Measurements from ENCODE around the gene DCPS.
"Not testable (repeated sequence)": the region's sequence is repeated elsewhere in the genome, so short reads cannot be mapped to it uniquely, and the experiment has no call there.

The DCPS gene

DNA sequence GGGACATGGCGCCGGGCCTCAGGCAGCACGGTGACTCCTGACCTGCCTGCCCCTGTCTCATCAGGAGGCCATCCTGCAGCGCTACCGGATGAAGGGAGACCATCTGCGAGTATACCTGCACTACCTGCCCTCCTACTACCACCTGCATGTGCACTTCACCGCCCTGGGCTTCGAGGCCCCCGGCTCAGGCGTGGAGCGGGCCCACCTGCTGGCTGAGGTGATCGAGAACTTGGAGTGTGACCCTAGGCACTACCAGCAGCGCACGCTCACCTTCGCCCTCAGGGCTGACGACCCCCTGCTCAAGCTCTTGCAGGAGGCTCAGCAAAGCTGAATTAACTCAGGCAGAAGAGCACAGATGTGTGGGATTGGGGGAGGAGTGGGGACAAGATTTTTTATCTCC, 41.4 kb downstream of the DCPS start:
- DNase-seq (ENCODE audit: low read depth in 2 of 2): no peak

DNA sequence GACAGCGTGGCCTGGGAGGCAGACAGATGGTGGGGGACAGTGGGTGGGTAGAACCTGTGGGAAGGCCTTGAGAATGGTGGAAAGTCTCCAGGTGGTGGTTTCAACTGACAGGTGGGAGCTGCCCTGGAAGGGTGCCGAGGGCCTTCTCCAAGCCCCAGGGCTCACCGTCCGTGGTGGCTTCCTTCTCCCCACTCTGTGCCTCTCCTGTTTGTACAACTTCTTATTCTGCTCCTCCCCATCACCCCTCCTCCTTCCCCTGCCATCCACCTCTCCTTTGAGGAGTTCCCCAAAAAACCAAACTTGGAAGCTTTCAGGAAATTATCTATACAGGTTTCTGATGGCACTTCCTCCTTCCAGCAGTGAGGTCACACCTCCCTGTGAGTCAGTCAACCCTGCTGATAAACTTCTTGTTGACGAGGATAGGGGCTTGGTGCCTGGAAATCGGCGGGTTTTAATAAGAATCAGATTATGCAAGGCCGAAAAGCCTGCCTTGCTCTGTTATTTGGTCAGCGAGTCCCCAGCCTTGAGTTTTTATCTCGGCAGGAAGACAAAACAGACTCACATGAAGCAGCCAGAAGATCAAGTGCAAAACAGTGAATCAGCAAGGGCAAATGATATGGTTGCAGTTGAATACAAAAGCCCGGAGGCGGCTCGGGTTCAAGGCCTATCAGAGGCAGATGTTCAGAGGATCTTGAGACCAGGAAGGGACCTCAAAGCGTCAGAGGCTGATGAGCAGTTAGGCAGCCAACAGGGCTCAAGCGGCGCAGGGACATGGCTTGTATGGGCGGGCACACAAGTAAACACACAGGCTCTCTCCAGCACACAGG, 42.1 kb downstream of the DCPS start:
- DNase-seq (ENCODE audit: low read depth in 2 of 2): no peak

DNA sequence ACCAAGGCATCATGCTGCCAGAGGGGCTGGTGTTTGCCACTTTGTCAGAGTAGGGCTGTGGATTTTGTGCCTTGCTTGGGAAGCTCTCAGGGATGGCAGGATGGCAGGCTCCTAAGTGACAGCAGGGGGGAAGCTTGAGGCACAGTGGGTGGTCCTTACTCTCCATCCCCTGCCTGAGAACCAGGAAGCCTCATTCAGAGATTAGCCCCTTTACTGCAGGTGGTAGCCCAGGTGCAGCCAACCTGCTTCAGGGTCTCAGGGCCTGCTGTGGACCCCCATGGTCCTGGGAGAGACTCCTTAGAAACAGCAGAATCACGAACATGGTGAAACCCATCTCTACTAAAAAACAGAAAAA, 42.7 kb downstream of the DCPS start:
- no peak for DNase-seq (ENCODE audit: low read depth in 2 of 2)

DNA sequence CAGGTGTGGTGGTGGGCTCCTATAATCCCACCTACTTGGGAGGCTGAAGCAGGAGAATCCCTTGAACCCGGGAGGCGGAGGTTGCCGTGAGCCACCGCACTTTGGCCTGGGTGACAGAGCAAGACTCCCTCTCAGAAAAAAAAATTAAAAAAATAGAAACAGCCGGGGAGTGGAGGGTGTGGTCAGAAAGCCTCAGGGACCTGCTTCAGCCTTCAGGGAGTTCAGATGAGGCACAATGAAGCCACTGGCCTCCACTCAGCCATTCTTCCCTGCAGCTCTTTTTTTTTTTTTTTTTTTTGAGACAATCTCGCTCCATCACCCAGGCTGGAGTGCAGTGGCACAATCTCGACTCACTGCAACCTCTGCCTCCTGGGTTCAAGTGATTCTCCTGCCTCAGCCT, 43.1 kb downstream of the DCPS start:
- DNase-seq (ENCODE audit: low read depth in 2 of 2): not testable (repeated sequence)

DNA sequence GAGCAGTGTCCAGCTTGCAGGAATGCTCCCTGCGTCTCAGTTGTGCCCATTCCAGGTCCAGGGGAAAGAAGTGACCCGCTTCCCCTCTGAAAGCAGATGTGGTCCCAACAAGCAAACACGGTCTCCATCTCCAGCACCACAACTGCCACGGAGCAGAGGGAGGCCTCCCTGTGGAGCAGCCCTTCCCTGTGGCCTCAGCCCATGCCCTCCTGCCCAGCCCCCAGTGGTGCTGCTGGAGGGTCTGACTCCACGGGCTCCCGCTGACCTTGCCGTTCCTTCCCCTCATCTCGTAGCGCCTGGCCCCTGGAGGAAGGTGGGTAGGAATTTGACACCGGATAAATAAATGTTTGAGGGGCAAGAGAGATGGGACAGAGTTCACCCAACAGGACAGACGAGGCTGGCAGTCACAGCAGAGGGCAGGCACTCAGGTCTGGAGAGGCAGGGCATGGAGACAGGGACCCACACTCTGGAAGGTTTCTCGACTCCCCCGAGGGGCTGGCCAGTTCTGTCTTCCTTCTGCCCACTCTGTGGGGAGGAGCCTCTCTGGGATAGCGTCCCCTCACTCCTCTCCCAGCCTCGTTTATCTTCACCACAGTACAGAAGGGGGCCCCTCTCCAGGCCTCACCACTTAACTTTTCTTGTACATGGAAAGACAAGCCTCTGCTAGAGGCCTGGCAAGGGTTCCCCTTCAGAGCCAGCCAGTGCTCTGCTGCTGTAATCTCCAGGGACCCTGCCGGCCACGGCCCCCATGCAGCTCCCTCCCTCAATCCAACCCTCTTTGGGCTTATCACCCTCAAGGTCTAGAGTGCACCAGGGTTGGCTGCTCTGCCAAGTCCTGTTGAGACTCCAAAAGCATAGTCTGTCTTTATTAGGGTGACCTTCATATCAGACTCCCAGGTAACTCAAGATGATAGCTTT, 44.1 kb downstream of the DCPS start:
- DNase-seq (ENCODE audit: low read depth in 2 of 2): no peak

DNA sequence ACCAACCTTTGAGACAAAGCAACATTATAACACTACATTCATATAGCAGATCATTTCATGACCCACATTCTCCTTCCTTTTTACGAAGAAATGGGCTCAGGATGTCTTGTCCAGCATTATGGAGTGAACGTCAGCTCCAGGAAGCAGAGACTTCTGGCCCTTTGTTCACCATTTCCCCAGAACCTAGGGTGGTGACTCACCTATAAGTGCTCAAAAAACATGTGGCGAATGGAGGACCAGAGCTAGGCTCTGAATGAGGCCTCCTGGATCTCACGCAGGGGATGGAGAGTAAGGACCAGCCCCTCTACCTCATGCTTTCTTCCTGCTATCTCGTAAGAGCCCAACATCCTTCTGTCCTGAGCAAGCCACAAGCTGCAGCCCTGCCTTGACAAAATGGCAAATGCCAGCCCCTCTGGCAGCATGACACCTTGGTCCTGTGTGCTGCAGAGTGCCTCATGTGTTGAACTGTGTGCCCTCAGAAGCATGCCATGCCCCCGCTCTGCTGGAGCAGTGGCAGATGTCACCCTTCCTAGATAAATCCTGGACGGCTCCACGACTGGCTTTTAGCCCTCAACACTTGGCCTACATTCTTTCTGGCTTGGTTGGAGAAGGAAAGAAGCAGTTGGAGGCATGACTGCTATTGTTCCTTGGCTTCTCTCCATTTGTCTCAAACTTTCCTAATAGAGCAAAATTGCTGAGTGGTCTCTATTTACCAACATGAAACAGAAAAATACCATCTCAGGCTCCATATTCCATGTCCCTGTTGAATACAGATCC, 45.1 kb downstream of the DCPS start:
- DNase-seq (ENCODE audit: low read depth in 2 of 2): no peak

DNA sequence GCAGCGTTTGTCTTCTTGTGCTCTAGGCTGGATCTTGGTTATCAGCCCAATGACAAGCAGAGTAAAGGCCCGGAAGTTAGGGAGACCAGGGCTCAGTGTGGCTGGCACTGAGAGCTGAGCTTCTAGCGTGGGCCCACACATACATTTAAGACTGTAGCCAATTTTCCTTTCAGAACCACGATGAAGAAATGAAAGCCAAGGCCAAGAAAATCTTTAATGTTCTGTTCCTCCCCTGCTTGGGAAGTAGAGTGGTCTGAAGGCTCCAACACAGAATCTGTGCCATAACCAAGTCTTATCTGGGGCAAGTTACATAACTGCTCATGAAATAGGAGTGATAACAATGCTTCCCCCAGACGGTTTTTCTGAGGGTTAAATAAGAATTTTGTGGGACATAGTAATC, 47.0 kb downstream of the DCPS start:
- DNase-seq (ENCODE audit: low read depth in 2 of 2): no peak

DNA sequence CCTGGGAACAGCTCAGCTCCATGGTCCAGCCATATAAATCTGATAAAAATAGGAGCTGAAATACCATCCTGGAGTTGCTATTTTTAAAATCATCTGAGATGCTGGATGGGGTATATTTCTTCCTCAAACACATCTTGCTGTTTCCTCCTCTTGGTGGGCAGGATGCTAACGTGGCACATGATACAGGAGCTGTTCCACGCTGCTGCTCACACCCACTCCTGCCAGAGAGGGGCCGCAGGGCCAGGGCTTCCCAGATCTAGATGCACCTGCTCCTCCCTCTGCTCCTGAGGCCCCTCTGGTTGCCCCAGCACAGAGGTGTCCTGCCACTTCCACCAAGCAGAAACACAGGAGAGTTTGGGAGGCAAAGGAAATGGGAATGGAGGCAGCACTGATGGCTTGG, 48.3 kb downstream of the DCPS start:
- no peak for DNase-seq (ENCODE audit: low read depth in 2 of 2)

DNA sequence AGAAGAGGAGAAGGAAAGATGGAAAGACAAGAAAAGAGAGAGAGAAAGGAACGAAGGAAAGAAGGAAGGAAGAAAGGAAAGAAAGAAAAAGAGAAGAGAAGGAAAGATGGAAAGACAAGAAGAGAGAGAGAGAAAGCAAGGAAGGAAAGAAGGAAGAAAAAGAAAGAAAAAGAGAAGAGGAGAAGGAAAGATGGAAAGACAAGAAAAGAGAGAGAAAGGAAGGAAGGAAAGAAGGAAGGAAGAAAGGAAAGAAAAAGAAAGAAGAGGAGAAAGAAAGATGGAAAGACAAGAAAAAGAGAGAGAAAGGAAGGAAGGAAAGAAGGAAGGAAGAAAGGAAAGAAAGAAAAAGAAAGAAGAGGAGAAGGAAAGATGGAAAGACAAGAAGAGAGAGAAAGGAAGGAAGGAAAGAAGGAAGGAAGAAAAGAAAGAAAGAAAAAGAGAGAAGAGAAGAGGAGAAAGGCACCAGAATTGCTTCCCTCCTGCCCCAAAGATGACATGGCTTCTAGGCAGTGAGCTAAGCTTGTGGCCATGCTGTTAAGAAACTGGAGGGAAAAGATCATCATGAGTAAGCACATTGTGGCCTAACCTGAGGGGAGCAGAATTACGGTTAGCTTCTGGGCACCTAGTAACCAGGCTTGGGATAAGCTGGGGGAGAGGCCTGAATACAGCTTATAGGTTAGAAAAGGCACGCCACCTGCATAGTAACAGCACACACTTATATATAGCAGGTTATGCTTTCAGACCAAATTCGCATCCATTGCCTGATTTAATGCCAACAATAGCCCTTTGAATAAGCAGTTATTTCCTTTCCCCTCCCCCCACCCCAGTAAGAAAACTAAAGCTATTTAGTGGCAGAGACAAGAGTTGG, 49.3 kb downstream of the DCPS start:
- DNase-seq (ENCODE audit: low read depth in 2 of 2): no peak

DNA sequence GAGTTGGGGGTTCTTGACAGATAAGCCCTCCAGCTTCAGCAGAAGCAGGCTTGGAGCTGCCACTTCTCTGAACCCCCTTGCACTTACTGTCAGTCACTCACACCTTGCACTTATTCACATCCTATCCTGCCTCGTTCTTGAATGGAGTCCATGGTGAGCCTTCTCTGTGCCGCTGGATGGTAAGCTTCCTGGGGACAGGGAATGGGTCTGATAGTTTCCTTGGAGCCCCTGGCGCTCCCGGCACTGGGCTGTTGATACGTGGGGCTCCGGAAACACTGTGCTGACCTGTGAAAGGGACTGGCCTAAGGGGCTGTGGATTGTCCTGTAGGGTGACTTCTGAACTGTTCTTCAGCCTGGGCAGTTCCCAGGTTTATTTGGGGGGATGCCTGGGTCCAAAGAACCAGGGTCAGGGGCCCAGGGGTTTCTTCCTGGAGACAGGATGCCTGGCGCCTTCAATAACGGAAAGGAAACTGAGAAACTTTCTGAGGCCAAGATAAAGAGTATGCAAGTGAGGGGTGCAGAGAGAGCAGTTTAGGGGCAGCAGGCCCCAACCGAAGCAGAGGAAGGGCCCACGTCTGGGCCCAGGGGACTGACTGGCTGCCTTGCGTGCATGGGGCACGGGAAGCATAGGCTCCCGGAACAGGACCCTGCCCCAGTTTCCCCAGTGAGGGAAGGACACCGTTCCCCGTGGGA, 50.9 kb downstream of the DCPS start:
- DNase-seq (ENCODE audit: low read depth in 2 of 2): no peak

DNA sequence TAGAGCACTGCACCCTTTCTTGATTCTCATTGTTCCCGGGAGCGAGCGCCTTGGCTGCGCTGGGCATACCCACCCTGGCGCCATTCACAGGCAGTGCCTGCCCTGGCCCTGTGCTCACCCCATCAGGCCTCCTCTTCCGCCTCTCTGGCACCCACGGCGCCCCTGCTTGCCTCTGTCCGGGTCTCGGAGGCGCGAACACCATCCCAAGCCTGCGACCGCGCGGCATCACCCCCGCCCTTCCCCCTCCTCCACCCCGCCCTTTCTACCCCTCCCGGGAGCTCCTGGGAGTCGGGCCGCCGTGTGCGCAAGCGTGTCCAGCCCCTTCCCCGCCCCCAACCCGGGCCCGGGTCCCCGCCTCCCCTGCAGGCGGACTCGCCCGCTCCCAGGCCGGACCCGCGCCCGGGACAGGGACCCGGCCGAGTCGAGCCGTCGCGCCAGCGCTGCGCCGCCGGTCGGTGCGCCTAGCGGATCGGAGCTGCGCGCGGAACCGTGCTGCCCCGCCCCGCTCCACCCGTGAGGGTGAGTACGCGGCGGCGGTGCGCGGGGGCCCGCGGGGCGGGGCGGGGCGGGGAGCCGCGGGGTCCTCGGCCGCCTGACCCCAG, 51.6 kb downstream of the DCPS start, which contains the start of gene ST3GAL4:
Gene ST3GAL4, plus strand, starts transcription at position 363 of the 602 bp plus-strand sequence. CDS start 50,470 bp downstream, outside the sequence.
- peak; percentile 39 to 66 for DNase-seq (ENCODE audit: low read depth in 2 of 2)

DNA sequence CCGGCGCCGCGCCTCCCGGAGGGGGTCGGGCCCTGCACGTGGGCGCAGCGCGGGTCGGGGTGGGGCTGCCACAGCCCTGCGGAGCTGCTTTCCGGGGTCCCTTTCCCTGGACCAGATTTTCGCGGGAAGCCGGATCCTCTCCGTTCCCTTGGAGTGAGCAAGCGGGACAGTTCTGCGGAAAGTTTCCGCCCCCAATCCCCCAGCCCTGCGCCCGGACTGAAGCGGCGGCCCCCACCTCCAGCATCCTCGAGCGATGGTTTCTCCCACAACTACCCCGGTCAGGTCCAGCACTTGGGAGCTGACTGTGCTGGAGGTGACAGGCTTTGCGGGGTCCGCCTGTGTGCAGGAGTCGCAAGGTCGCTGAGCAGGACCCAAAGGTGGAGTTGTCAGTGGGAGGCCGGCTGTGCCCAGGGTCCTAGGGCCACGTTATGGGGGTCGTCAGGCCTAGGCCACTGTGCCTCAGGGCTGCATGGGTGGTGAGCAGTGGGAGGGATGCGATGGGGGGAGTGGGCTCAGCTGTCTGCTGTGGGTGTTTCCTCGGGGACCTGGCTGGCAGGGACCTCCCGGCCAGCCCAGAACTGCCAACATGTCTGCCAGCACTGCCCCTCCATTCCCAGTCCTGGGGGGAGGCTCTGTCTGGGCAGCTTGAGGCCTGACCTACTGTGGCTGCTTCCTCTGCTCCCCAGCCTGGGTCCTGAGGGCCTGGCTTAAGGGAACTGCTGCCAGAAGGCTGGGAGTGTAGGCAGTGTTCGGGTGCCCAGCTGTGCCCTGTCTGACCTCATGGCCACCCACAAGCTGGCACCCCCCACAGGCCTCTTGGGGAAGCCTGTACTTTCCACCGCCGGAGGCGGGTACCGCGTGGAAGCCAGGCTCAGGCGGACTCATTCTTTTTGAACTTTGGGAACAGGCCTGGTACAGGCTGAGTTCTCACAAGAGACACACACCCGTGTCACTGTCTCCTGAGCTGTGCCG, 52.4 kb downstream of the DCPS start:
- no peak for DNase-seq (ENCODE audit: low read depth in 2 of 2)

DNA sequence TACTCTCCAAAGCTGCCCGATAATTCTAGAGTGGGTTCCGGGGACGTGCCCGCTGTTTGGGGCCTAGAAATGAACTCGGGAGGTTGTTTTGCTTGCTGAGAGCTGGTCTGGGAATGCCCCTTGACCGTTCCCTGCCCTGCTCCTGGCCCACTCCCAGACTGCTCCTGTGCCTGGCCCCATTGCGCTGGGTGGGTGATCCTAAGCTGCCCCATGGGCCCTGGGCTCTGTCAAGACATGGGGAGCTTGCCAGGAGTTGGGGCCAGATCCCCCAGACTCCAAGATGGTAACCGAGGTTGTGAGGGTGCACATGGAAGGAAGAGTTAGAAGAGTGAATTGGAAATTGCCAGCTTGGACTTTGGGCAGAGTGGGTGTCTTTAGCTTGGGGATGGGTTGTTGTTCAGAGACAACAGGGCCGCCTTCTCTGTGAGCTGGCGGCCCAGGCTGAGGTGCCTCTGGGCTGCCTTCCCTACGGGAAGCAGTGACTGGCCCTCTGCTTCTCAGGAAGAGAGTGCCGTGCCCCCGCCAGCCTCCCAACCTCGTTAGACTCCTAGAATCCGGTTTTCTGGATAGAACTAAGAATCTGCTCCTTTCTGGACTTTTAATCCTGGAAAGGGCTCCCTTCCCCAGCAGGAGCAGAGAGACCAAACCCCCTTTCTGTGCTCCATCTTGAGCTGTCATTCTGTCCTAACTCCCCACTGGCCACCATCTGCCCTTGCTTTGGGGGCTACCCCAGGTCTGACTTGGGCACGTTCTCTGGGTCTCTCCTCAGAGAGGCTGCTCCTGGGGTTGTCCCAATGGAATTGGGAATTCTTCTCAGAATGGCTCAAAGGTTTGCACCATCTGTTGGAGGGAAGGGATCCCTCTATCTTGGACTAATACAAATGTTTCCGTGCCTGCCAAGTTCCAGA, 53.4 kb downstream of the DCPS start:
- DNase-seq (ENCODE audit: low read depth in 2 of 2): no peak

DNA sequence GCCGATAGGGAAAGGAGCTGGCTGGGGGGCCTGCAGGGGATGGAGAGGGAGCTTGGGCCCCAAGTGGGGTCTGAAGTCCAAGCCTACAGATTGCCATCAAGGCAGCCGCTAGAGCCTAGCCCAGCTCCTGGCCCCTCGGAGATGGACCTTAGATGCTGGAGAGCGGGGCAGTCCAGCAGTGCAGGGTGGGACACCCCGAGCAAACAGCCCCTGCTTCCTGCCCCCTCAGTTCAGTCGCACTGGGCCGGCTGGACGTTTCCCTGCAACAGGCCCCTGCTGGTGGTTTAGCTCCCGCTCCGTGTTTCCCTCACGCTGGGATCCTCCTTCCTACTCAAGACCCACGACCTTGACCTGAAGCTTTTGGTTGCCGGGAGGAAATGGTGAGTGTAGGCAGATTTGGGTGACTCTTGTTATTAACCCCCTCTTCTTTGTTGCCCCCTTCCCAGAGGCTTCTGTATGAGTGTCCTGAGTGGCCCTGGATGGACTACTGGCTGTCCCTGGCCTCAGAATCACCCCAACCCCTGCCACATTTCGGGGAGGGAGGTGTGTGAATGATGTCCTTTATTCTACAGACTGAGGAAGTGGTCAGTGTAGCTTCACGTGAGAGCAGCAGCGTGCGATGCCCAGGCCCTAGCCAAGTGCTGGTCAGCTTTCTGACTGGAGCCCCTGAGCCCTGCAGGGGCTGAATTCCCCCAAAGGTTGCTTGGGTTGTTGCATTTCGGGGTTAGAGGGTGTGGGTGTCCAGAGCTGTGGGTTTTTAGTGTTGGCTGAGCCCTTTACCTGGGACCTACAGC, 54.3 kb downstream of the DCPS start:
- no peak for DNase-seq (ENCODE audit: low read depth in 2 of 2)

DNA sequence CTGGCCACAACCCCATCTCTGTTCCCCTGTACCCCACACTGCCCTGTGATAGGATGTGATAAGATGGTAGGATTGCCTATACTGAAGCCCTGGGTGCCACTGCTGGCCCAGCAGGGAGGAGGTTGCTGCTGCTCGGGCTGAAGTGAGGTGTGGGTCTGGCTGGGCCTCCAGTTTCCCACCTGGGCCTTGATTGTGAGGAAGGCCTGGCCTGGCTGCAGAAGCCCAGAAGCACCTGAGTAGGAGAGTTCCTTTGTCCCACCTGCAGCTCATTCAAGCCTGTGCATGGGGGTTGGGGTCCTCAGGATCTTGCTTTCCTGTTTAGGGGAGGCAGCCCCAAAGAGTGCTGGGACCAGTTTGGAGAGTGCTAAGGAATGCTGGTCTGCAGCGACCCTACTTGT, 54.9 kb downstream of the DCPS start:
- no peak for DNase-seq (ENCODE audit: low read depth in 2 of 2)

DNA sequence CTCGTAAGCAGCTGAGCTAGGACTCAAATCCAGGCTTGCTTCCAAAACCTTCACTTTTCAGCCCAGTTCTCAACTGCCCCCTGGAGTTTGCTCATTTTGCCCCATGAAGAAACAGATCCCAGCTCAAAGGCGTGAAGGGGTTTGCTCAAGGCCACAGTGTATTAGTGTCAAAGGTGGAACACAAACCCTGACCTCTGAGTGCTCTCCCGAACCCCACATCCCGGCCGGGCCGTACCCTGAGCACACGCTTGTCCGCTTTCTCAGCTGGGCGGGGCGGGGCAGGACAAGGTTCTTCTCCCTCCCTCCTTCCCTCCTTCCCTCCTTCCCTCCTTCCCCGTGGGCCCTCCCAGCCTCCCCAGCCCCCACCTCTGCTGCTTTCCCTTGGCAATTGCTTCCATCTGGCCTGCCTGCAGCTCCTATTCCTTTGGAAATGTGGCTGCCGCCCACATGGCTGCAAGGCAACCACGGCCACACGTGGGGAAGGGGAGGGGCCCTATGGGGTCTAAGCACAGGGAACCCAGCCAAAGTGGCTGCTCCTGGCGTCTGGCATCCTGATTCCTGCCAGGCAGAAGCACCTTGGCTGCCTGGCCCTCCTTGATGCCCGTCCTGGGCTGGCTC, 55.7 kb downstream of the DCPS start:
- DNase-seq (ENCODE audit: low read depth in 2 of 2): no peak

DNA sequence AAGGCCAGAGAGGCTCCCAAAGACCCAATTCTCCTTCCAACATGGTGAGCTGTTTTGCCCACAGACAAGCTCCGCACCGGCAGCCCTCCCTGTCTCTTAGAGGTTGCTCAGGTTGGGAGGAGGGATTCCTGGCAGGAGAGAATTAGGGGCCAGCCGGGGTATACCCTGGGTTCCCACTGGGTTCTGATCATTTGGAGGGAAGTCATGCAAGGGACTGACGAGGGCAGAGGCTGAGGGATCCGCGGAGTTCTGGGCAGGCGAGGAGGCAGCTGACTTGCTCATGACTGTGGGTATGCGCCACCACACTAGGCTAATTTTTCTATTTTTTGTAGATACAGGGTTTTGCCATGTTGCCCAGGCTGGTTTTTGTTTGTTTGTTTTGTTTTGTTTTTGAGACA, 56.2 kb downstream of the DCPS start:
- DNase-seq (ENCODE audit: low read depth in 2 of 2): no peak

Measured in stimulated activated CD8-positive, alpha-beta memory T cell treated with anti-CD3 and anti-CD28 coated beads, Interleukin-7, amount 100 ng/mL, for 4 hours (primary cell).